T47D (cell line): ENCODE results near the gene NDUFB2.
"Not testable (repeated sequence)": the region's sequence is repeated elsewhere in the genome, so short reads cannot be mapped to it uniquely, and the experiment has no call there.

Source experiments
- DNase-seq, 2 experiments: peaks; one replicate each; pipeline versions ENCODE4 v3.0.0 to v3.0.0-alpha.2; 2011 to 2012; ENCODE audit warnings: low read depth in 1 of 2, low spot score in 1 of 2
- JUND ChIP-seq: IDR thresholded peaks from 2 replicates; pipeline ENCODE4 v1.6.1; 2012; ENCODE audit warnings: low read depth
- in situ Hi-C: cut with HindIII; loops from 2 replicates; pipeline ENCODE4 v1.10.0; 2016; ENCODE audit warnings: low sequenced_read_pairs, low pct_unique_long_range_greater_than_20kb

Gene NDUFB2

GRCh38 chr7:140688341-140688740 is 8.2 kb upstream of the NDUFB2 start:
- in situ Hi-C loops, result no loop called here
- DNase-seq, result no peak
- TF ChIP-seq JUND, result no peak

- in situ Hi-C loops, result no loop called here
- DNase-seq, result no peak
- no peak for TF ChIP-seq JUND
Observed at GRCh38 chr7:140689199-140690152, 7.0 kb upstream of the NDUFB2 start.

GRCh38 chr7:140691376-140692045 is 5.0 kb upstream of the NDUFB2 start:
- no peak for TF ChIP-seq JUND
- in situ Hi-C loops, result no loop called here
- no peak for DNase-seq

DNA sequence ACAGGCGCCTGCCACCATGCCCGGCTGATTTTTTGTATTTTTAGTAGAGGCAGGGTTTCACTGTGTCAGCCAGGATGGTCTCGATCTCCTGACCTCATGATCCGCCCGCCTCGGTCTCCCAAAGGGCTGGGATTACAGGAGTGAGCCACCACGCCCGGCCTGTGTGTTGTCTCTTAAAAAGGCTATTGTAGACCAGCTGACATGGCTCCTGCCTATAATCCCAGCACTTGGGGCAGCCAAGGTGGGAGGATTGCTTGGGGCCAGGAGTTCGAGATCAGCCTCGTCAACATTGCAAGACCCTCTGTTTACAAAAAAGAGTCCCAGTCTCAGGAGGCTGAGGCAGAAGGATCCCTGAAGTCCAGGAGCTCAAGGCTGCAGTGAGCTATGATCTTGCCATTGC is 2.7 kb upstream of the NDUFB2 start:
- in situ Hi-C loops, DNase-seq: not testable (repeated sequence)

GRCh38 chr7:140694592-140694991 is 1.9 kb upstream of the NDUFB2 start:
- TF ChIP-seq JUND, result no peak
- in situ Hi-C loops, result no loop called here

DNA sequence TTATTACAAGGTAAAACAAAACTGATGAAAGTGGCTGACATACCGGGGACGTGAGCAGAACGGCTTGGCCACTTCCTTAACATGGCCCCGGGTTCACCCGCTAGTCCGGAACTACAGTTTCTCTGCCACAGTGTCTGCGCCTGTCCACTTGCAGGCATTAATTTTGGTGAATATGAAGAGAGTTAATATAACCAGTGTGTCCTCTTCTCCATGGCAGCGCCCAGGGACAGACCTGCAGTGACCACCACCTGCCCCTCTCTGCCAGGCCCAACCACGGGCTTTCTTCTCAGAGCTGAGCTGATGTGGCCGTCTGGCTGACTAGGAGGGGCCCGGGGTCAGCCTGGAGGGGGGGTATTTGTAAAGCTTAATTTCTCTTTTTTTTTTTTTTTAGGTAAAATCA is 1.1 kb upstream of the NDUFB2 start:
- TF ChIP-seq JUND, result no peak

More at GRCh38 chr7:140694592-140694991, 1.9 kb upstream of the NDUFB2 start:
- DNase-seq, result no peak

GRCh38 chr7:140696024-140696679 is 356 bp upstream of the NDUFB2 start:
- peak; percentile 79 to 88 for DNase-seq
- in situ Hi-C loops, result no loop called here
- TF ChIP-seq JUND, result no peak

More for the DNA sequence above, 1.1 kb upstream of the NDUFB2 start:
- in situ Hi-C loops, result no loop called here
- no peak for DNase-seq

GRCh38 chr7:140697447-140698143 is 1.1 kb downstream of the NDUFB2 start:
- in situ Hi-C loops, result no loop called here
- DNase-seq, result no peak
- TF ChIP-seq JUND, result no peak

GRCh38 chr7:140698477-140698876 is 2.0 kb downstream of the NDUFB2 start:
- DNase-seq, result no peak
- in situ Hi-C loops, result no loop called here
- TF ChIP-seq JUND, result no peak

DNA sequence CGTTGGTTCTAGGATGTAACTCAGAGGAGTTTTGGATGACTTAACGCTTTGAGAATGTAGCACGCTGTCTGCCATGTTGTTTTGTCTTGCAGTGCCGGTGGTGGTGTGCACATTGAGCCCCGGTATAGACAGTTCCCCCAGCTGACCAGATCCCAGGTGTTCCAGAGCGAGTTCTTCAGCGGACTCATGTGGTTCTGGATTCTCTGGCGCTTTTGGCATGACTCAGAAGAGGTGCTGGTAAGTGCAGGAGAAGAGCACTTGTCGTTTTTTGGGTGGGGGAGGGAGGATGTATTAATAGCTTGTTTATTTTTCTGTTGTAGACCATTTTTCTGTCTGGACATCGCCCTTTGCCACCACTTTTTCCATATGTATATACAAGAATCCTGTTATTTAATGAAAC is 6.3 kb downstream of the NDUFB2 start:
- no peak for TF ChIP-seq JUND
- in situ Hi-C loops, result no loop called here
- no peak for DNase-seq

DNA sequence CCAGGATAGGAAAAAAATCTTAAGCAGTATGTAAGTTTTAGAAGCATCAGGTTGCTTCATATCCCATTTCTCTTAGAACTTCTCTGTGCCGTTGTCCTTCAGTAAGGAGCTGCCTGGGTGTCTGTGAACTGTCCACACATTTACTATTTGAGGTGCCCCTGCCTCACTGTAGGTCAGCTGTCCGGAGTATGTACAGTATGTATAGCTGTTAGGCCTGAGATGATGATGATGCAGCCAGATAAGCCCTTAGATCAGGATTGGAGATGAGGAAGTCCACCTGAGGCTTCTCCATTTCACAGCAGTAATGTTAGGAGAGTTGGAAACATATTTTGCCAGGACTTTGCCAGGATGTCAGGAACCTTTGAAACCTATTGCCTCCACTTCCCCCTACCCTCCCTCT is 7.7 kb downstream of the NDUFB2 start:
- no peak for TF ChIP-seq JUND
- in situ Hi-C loops, result no loop called here
- DNase-seq, result no peak

DNA sequence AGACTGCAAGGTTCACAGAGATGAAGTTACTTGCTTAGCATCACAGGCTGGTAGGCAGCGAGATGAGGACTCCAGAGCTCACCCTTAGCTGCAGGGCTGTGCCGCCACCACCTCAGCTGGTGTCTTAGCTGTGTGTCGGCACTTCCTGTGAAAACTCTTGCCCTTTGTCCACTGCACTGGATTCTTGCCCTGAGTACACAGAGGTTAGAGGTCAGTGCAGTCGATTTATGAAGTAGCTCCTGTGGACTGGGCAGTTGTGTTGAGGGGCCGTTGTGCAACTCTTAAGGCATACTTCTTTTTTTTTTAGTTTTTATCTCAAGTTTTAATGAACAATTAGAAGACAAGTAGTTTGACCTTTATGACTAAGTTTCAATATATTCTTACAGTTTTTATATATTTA is 10.6 kb downstream of the NDUFB2 start:
- in situ Hi-C loops, result no loop called here
- TF ChIP-seq JUND, result no peak
- no peak for DNase-seq

GRCh38 chr7:140708764-140709163 is 12.3 kb downstream of the NDUFB2 start:
- DNase-seq, in situ Hi-C loops: not testable (repeated sequence)

DNA sequence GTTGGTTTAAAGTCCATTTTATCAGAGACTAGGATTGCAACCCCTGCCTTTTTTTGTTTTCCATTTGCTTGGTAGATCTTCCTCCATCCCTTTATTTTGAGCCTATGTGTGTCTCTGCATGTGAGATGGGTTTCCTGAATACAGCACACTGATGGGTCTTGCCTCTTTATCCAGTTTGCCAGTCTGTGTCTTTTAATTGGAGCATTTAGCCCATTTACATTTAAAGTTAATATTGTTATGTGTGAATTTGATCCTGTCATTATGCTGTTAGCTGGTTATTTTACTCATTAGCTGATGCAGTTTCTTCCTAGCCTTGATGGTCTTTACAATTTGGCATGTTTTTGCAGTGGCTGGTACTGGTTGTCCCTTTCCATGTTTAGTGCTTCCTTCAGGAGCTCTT is 15.9 kb downstream of the NDUFB2 start:
- in situ Hi-C loops, DNase-seq: not testable (repeated sequence)
